RWPE2 (cell line): ENCODE data around the gene DIS3L.
"Not testable (repeated sequence)": the region's sequence is repeated elsewhere in the genome, so short reads cannot be mapped to it uniquely, and the experiment has no call there.

ENCODE experiments used
- ATAC-seq: fragments of 200-7000 bp; cut with Tn5 transposase; 3 replicates; pipeline ENCODE4 v1.9.1; 2021; ENCODE audit warnings: low read depth
- DNase-seq: peaks from one replicate; pipeline ENCODE4 v3.0.0-alpha.2; 2020; ENCODE audit warnings: low spot score
- H3K27ac ChIP-seq: fragments of 450-650 bp; 2 replicates; pipeline ENCODE4 v1.5.1; 2017; ENCODE audit warnings: mild to moderate bottlenecking; ENCODE audit not compliant: poor library complexity, severe bottlenecking
- H3K27me3 ChIP-seq: fragments of 250-450 bp; sonication (Bioruptor Pico); 2 replicates; pipeline ENCODE4 v1.5.1; 2021; ENCODE audit warnings: mild to moderate bottlenecking, moderate library complexity; ENCODE audit not compliant: insufficient read depth, poor library complexity, severe bottlenecking
- H3K36me3 ChIP-seq: fragments of 250-450 bp; sonication (Bioruptor Pico); 2 replicates; pipeline ENCODE4 v1.5.1; 2020; ENCODE audit warnings: low read depth, mild to moderate bottlenecking, moderate library complexity
- H3K4me1 ChIP-seq: fragments of 250-450 bp; sonication (Bioruptor Pico); 2 replicates; pipeline ENCODE4 v1.5.1; 2021; ENCODE audit warnings: mild to moderate bottlenecking, moderate library complexity; ENCODE audit not compliant: insufficient read depth, poor library complexity, severe bottlenecking
- H3K4me3 ChIP-seq: fragments of 250-450 bp; sonication (Bioruptor Pico); 2 replicates; pipeline ENCODE4 v1.5.1; 2021; ENCODE audit warnings: mild to moderate bottlenecking, moderate library complexity; ENCODE audit not compliant: severe bottlenecking
- H3K9me3 ChIP-seq: fragments of 250-450 bp; sonication (Bioruptor Pico); 2 replicates; pipeline ENCODE4 v1.5.1; 2021; ENCODE audit warnings: mild to moderate bottlenecking, moderate library complexity; ENCODE audit not compliant: severe bottlenecking
- TF ChIP-seq, protein P1 (sequence below): fragments of 450-650 bp; IDR thresholded peaks from one replicate; pipeline ENCODE4 v1.5.1; 2017; ENCODE audit warnings: mild to moderate bottlenecking, moderate library complexity; ENCODE audit not compliant: poor library complexity, severe bottlenecking

The DIS3L gene

DNA sequence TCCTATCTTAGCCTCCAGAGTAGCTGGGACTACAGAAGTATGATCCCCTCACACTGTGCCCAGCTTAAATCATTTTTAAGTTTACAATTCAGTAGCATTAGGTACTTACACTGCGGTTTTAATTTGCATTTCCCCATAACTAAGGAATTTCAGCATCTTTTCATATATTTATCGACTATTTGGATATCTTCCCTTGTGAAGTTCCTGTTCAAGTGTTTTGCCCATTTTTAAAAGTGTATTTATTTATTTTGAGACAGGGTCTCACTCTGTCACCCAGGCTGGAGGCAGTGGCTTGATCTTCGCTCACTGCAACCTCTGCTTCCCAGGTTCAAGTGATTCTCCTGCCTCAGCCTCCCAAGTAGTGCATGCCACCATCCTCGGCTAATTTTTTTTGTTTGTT, 80.8 kb downstream of the DIS3L start:
- H3K27ac ChIP-seq, result no peak overlapping the region
- H3K27me3 ChIP-seq, result no peaks in the 10 kb centered on the region
- TF ChIP-seq, protein P1, sequence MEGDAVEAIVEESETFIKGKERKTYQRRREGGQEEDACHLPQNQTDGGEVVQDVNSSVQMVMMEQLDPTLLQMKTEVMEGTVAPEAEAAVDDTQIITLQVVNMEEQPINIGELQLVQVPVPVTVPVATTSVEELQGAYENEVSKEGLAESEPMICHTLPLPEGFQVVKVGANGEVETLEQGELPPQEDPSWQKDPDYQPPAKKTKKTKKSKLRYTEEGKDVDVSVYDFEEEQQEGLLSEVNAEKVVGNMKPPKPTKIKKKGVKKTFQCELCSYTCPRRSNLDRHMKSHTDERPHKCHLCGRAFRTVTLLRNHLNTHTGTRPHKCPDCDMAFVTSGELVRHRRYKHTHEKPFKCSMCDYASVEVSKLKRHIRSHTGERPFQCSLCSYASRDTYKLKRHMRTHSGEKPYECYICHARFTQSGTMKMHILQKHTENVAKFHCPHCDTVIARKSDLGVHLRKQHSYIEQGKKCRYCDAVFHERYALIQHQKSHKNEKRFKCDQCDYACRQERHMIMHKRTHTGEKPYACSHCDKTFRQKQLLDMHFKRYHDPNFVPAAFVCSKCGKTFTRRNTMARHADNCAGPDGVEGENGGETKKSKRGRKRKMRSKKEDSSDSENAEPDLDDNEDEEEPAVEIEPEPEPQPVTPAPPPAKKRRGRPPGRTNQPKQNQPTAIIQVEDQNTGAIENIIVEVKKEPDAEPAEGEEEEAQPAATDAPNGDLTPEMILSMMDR, result no peak
- DNase-seq, result no peak
- peaks cover 22% of the 10 kb centered on the region for H3K4me1 ChIP-seq
- H3K9me3 ChIP-seq, result peaks cover 5% of the 10 kb centered on the region
- no peak for ATAC-seq
- no peak overlapping the region for H3K4me3 ChIP-seq
- H3K36me3 ChIP-seq, result no peaks in the 10 kb centered on the region

DNA sequence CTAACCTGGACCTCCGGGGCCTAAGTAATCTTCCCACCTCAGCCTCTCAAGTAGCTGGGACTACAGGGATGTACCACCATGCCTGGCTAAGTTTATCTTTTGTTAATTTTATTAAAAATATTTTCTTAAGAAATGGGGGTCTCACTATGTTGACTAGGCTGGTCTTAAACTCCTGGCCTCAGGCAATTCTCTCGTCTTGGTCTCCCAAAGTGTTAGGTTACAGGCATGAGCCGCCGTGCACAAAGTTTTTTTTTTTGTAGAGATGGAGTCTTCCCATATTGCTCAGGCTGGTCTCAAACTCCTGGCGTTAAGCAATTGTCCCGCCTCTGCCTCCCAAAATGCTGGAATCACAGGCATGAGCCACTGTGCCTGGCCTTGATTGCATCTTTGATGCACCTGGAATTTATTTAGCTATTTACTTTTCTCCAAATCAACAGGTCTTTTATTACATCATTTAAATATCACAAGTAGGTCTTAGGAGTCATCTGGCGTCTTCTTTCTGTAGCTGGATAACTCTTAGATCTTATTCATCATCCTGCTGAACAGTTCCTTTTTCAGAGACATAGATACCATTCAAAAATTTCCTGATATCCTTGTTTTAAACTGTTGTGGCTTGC, 85.6 kb downstream of the DIS3L start:
- Histone ChIP-seq H3K36me3 (no peaks in the 10 kb centered on the region), H3K27ac (no peak overlapping the region), H3K4me1 (peaks cover 3% of the 10 kb centered on the region), H3K27me3 (no peaks in the 10 kb centered on the region), H3K9me3 (peaks cover 3% of the 10 kb centered on the region), H3K4me3 (no peak overlapping the region)
- DNase-seq (no peak), ATAC-seq (no peak)
- TF ChIP-seq, protein P1, result no peak

DNA sequence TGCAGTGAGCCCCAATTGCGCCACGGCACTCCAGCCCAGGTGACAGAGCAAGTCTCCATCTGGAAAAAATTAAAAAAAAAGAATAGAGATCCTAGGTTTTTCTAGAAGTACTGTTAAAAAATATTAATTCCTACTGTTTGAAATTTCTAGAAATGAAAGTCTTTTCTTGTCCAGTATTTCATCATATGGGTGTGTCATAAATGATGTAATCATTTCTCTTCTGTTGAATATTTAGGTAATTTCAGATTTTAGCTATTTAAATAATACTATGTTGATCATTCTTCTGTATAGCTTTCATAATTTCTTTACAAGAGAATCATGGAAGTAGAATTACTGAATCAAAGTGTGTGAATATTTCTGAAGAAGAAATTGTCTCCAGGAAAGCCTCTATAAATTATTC, 88.0 kb downstream of the DIS3L start:
- H3K9me3 ChIP-seq, H3K4me1 ChIP-seq, H3K27ac ChIP-seq, DNase-seq, ATAC-seq, H3K27me3 ChIP-seq, H3K36me3 ChIP-seq, H3K4me3 ChIP-seq: not testable (repeated sequence)
